ENCODE measurements around the gene SLC7A6OS. TPM values are rescaled to one million over a fixed set of nuclear protein-coding genes. Genes with fewer than 3 reads are reported as not detected.
A peak's percentile ranks its signal among the peaks of the same experiment; 100 is the strongest.
"Not testable (repeated sequence)": the region's sequence is repeated elsewhere in the genome, so short reads cannot be mapped to it uniquely, and the experiment has no call there.

SLC7A6OS gene
- total RNA-seq, 2 experiments from 2014 or later, result 28.6 to 33.4 TPM

- intact Hi-C loops (cut with micrococcal nuclease; ENCODE audit: unreplicated experiment), result no loop called here
- peak overlapping the region; percentile 49 for H3K4me2 ChIP-seq (ENCODE audit: low read length)
- H3K27ac ChIP-seq (ENCODE audit: low read depth, low read length, poor library complexity, severe bottlenecking), result peak overlapping the region; percentile 66
- H3K36me3 ChIP-seq (ENCODE audit: insufficient read depth, low read length), result peaks cover 84% of the 10 kb centered on the region
- POLR2A ChIA-PET, result interaction anchor here (0.5 to 3.4 kb wide), 10 partner anchors 9 to 68 kb away, joined by 3 to 18 read pairs (median 4); partner anchors contain the start of genes PRMT7 and SLC7A6OS
- H4K20me1 ChIP-seq (ENCODE audit: insufficient read depth, low read length), result no peaks in the 10 kb centered on the region
- H3K4me1 ChIP-seq (ENCODE audit: insufficient read depth, low read length, poor library complexity, severe bottlenecking), result peaks cover 72% of the 10 kb centered on the region
- H3K79me2 ChIP-seq (ENCODE audit: insufficient read depth, low read depth, low read length), result peaks cover 28% of the 10 kb centered on the region; the same call in 1 of the 2 replicates
- H3K4me3 ChIP-seq (ENCODE audit: low read depth, low read length, poor library complexity, severe bottlenecking), result no peak overlapping the region
- no peak overlapping the region for H2AFZ ChIP-seq (ENCODE audit: low read length)
- BruUV-seq (replicated peaks), result no TSS peak
- DNase-seq (ENCODE audit: low spot score), result peak; percentile 80
- H3K9me2 ChIP-seq (ENCODE audit: insufficient read depth, low read length), result no peaks in the 10 kb centered on the region
- no peak for TF ChIP-seq CTCF (conservative IDR thresholded peaks at IDR 0.05; ENCODE audit: low read length)
- TF ChIP-seq EZH2phosphoT487 (IDR thresholded peaks at IDR 0.05; ENCODE audit: borderline replicate concordance, low read depth, low read length), result no peak
- CTCF ChIA-PET (ENCODE audit: unreplicated experiment), result no interaction called here
- no peaks in the 10 kb centered on the region for H3K9me3 ChIP-seq (ENCODE audit: low read length)
Observed at GRCh38 chr16:68289621-68290329, 21.0 kb downstream of the SLC7A6OS start.

- CTCF ChIA-PET (ENCODE audit: unreplicated experiment), result no interaction called here
- H3K79me2 ChIP-seq (ENCODE audit: insufficient read depth, low read depth, low read length), result peaks cover 28% of the 10 kb centered on the region; the same call in 1 of the 2 replicates
- no peak overlapping the region for H3K4me3 ChIP-seq (ENCODE audit: low read depth, low read length, poor library complexity, severe bottlenecking)
- H3K36me3 ChIP-seq (ENCODE audit: insufficient read depth, low read length), result peaks cover 79% of the 10 kb centered on the region
- H3K27ac ChIP-seq (ENCODE audit: low read depth, low read length, poor library complexity, severe bottlenecking), result peak overlapping the region; percentile 66
- H3K4me2 ChIP-seq (ENCODE audit: low read length), result peak overlapping the region; percentile 49
- peaks cover 78% of the 10 kb centered on the region for H3K4me1 ChIP-seq (ENCODE audit: insufficient read depth, low read length, poor library complexity, severe bottlenecking)
- no peaks in the 10 kb centered on the region for H4K20me1 ChIP-seq (ENCODE audit: insufficient read depth, low read length)
- POLR2A ChIA-PET, result interaction anchor here (0.5 to 3.4 kb wide), 11 partner anchors 9 to 1724 kb away, joined by 3 to 18 read pairs (median 4); partner anchors contain the start of genes PRMT7 and SLC7A6OS
- H3K9me2 ChIP-seq (ENCODE audit: insufficient read depth, low read length), result no peaks in the 10 kb centered on the region
- TF ChIP-seq CTCF (conservative IDR thresholded peaks at IDR 0.05; ENCODE audit: low read length), result no peak
- TF ChIP-seq EZH2phosphoT487 (IDR thresholded peaks at IDR 0.05; ENCODE audit: borderline replicate concordance, low read depth, low read length), result no peak
- no peak for DNase-seq (ENCODE audit: low spot score)
- no peaks in the 10 kb centered on the region for H3K9me3 ChIP-seq (ENCODE audit: low read length)
- intact Hi-C loops (cut with micrococcal nuclease; ENCODE audit: unreplicated experiment), result no loop called here
- BruUV-seq (replicated peaks), result no TSS peak
- H2AFZ ChIP-seq (ENCODE audit: low read length), result no peak overlapping the region
Observed at GRCh38 chr16:68289202-68289601, 21.5 kb downstream of the SLC7A6OS start.

GRCh38 chr16:68288796-68289195, 21.9 kb downstream of the SLC7A6OS start:
- peaks cover 75% of the 10 kb centered on the region for H3K36me3 ChIP-seq (ENCODE audit: insufficient read depth, low read length)
- H3K4me3 ChIP-seq (ENCODE audit: low read depth, low read length, poor library complexity, severe bottlenecking); DNase-seq (ENCODE audit: low spot score); H2AFZ ChIP-seq (ENCODE audit: low read length); H3K9me3 ChIP-seq (ENCODE audit: low read length); H3K9me2 ChIP-seq (ENCODE audit: insufficient read depth, low read length); BruUV-seq (replicated peaks); H4K20me1 ChIP-seq (ENCODE audit: insufficient read depth, low read length); intact Hi-C loops (cut with micrococcal nuclease; ENCODE audit: unreplicated experiment): not testable (repeated sequence)
- H3K79me2 ChIP-seq (ENCODE audit: insufficient read depth, low read depth, low read length), result peaks cover 28% of the 10 kb centered on the region; the same call in 1 of the 2 replicates
- peak overlapping the region; percentile 66 for H3K27ac ChIP-seq (ENCODE audit: low read depth, low read length, poor library complexity, severe bottlenecking)
- ChIA-PET CTCF (ENCODE audit: unreplicated experiment) (interaction anchor here (1.2 kb wide), 1 partner anchor 26 kb away, joined by 4 read pairs; no protein-coding TSS in a partner anchor), POLR2A (interaction anchor here (0.7 to 3.4 kb wide), 9 partner anchors 10 to 1723 kb away, joined by 3 to 18 read pairs (median 5); partner anchors contain the start of genes PRMT7 and SLC7A6OS)
- H3K4me1 ChIP-seq (ENCODE audit: insufficient read depth, low read length, poor library complexity, severe bottlenecking), result peaks cover 82% of the 10 kb centered on the region
- peak overlapping the region; percentile 49; the same call in 1 of the 2 replicates for H3K4me2 ChIP-seq (ENCODE audit: low read length)

Data from OCI-LY7 (cell line).